ENCODE measurements around the gene AK1.

- TF ChIP-seq CTCF (conservative IDR thresholded peaks at IDR 0.05; ENCODE audit: low read length) = no peak
- no peak for TF ChIP-seq EZH2phosphoT487 (IDR thresholded peaks at IDR 0.05; ENCODE audit: borderline replicate concordance, low read depth, low read length)
Measured at GRCh38 chr9:127837346-127837745, 40.1 kb downstream of the AK1 start.

All from OCI-LY7 (cell line).